Neural cell (in vitro differentiated cells): ENCODE results near the gene EFR3B.
"Not testable (repeated sequence)": the region's sequence is repeated elsewhere in the genome, so short reads cannot be mapped to it uniquely, and the experiment has no call there.

Experiments used
- EP300 ChIP-seq: fragments of 450-650 bp; conservative IDR thresholded peaks from 2 replicates; pipeline ENCODE4 v1.6.1; 2014; ENCODE audit warnings: antibody characterized with exemption, mild to moderate bottlenecking, moderate library complexity; ENCODE audit not compliant: poor library complexity, severe bottlenecking
- EZH2 ChIP-seq: fragments of 200-600, 300-800 bp; shearing (Covaris generic), sonication (generic); IDR thresholded peaks from 2 replicates; pipeline ENCODE4 v1.6.1; 2014; ENCODE audit warnings: antibody characterized with exemption, low read length, borderline replicate concordance, mild to moderate bottlenecking; ENCODE audit not compliant: insufficient read depth, poor library complexity, severe bottlenecking
- POLR2AphosphoS5 ChIP-seq: IDR thresholded peaks from 2 replicates; pipeline ENCODE4 v1.6.1; 2012
- TAF1 ChIP-seq: IDR thresholded peaks from 2 replicates; pipeline ENCODE4 v1.6.1; 2012; ENCODE audit warnings: low read depth
- TF ChIP-seq, protein P1 (sequence below): fragments of 450-650 bp; IDR thresholded peaks from 2 replicates; pipeline ENCODE4 v1.5.1; 2014; ENCODE audit warnings: antibody characterized with exemption, mild to moderate bottlenecking, moderate library complexity; ENCODE audit not compliant: poor library complexity, severe bottlenecking

GRCh38 chr2:25162061-25162460, 120.2 kb downstream of the EFR3B start:
- TF ChIP-seq, protein P1, sequence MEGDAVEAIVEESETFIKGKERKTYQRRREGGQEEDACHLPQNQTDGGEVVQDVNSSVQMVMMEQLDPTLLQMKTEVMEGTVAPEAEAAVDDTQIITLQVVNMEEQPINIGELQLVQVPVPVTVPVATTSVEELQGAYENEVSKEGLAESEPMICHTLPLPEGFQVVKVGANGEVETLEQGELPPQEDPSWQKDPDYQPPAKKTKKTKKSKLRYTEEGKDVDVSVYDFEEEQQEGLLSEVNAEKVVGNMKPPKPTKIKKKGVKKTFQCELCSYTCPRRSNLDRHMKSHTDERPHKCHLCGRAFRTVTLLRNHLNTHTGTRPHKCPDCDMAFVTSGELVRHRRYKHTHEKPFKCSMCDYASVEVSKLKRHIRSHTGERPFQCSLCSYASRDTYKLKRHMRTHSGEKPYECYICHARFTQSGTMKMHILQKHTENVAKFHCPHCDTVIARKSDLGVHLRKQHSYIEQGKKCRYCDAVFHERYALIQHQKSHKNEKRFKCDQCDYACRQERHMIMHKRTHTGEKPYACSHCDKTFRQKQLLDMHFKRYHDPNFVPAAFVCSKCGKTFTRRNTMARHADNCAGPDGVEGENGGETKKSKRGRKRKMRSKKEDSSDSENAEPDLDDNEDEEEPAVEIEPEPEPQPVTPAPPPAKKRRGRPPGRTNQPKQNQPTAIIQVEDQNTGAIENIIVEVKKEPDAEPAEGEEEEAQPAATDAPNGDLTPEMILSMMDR = not testable (repeated sequence)
- not testable (repeated sequence) for TF ChIP-seq POLR2AphosphoS5, EZH2, TAF1, EP300
